Measurements from ENCODE around the gene ARHGAP26.
"Not testable (repeated sequence)": the region's sequence is repeated elsewhere in the genome, so short reads cannot be mapped to it uniquely, and the experiment has no call there.

ARHGAP26 gene

GRCh38 chr5:143101725-143102386 lies 331.7 kb downstream of the ARHGAP26 start:
- DNase-seq, result no peak

- DNase-seq, result no peak
Measured at GRCh38 chr5:143102411-143102810, 332.2 kb downstream of the ARHGAP26 start.

GRCh38 chr5:143105216-143105905 lies 335.2 kb downstream of the ARHGAP26 start:
- no peak for DNase-seq

- no peak for DNase-seq
Measured at GRCh38 chr5:143106174-143106573, 336.0 kb downstream of the ARHGAP26 start.

- no peak for DNase-seq
Measured at GRCh38 chr5:143108498-143109128, 338.4 kb downstream of the ARHGAP26 start.

- no peak for DNase-seq
Measured at GRCh38 chr5:143110591-143110990, 340.4 kb downstream of the ARHGAP26 start.

GRCh38 chr5:143111799-143112198 lies 341.6 kb downstream of the ARHGAP26 start:
- no peak for DNase-seq

GRCh38 chr5:143113461-143113860 lies 343.3 kb downstream of the ARHGAP26 start:
- no peak for DNase-seq

GRCh38 chr5:143114481-143114880 lies 344.3 kb downstream of the ARHGAP26 start:
- DNase-seq, result no peak

- DNase-seq, result no peak
Measured at GRCh38 chr5:143115381-143115780, 345.2 kb downstream of the ARHGAP26 start.

GRCh38 chr5:143116814-143117213 lies 346.6 kb downstream of the ARHGAP26 start:
- no peak for DNase-seq

GRCh38 chr5:143117821-143118220 lies 347.6 kb downstream of the ARHGAP26 start:
- no peak for DNase-seq

- no peak for DNase-seq
Measured at GRCh38 chr5:143118222-143118621, 348.0 kb downstream of the ARHGAP26 start.

- DNase-seq, result not testable (repeated sequence)
Measured at GRCh38 chr5:143118818-143119217, 348.6 kb downstream of the ARHGAP26 start.

- DNase-seq, result no peak
Measured at GRCh38 chr5:143119291-143119769, 349.2 kb downstream of the ARHGAP26 start.

- DNase-seq, result no peak
Measured at GRCh38 chr5:143119881-143120341, 349.7 kb downstream of the ARHGAP26 start.

- DNase-seq, result no peak
Measured at GRCh38 chr5:143120460-143121134, 350.4 kb downstream of the ARHGAP26 start.

- DNase-seq, result no peak
Measured at GRCh38 chr5:143121135-143121475, 350.9 kb downstream of the ARHGAP26 start.

GRCh38 chr5:143124593-143124992 lies 354.4 kb downstream of the ARHGAP26 start:
- no peak for DNase-seq

GRCh38 chr5:143126174-143127019 lies 356.2 kb downstream of the ARHGAP26 start:
- no peak for DNase-seq

GRCh38 chr5:143128412-143129071 lies 358.4 kb downstream of the ARHGAP26 start:
- DNase-seq, result no peak

- no peak for DNase-seq
Measured at GRCh38 chr5:143129203-143129602, 359.0 kb downstream of the ARHGAP26 start.
